ENCODE data around the gene LDHB. TPM values are rescaled to one million over a fixed set of nuclear protein-coding genes. Genes with fewer than 3 reads are reported as not detected.
A peak's percentile ranks its signal among the peaks of the same experiment; 100 is the strongest.

The LDHB gene
- total and polyA plus RNA-seq, 10 of the 15 experiments (the other 5 are each of a cell fraction or from before 2014, with no cell fraction given): 800 to 3,692 (median 1,366) TPM

DNA sequence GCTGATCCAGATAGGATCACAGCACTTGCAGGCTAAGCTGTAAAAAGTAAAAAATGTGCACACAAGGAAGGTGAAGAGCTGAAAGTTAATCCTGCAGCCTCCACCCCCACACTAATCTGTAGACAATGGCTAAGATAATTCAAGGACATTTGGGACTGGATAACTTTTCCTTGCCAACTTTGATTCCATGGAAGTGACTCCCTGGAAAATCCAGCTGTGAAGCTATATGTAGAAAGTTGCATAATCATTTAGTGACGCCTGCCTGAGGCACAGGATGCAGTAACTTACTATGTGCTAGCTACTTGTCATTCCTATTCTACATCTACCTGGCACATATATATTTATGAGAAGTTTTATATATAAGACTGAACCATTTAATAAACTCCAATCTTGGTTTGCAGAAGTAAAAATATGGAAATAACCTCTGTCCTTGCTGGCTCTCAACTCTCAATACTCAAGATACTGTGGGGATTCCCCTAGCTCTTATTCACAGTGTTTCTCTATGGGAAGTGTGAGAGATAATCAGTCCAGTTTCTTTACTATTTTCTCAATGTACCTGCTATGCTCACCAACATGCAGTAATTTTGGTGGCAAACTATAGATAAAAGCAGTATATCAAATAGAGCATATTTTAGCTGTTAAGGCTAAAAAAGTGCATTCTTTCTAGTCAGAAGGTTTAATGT lies 14.8 kb downstream of the LDHB start:
- peaks cover 2 to 28% of the 10 kb centered on the region in 2 experiments for H3K36me3 ChIP-seq (ENCODE audit: control insufficient read depth in 2 of 2, insufficient read depth in 2 of 2, low read length in 1 of 2)
- H3K79me2 ChIP-seq (ENCODE audit: control insufficient read depth, insufficient read depth, low read length): peaks cover 2% of the 10 kb centered on the region
- ChIA-PET POLR2A (no interaction called here), RAD21 (ENCODE audit: unreplicated experiment) (interaction anchor here (0.6 to 1.5 kb wide), 4 partner anchors 11 to 82 kb away, joined by 3 to 5 read pairs (median 3); no protein-coding TSS in a partner anchor), SMC1A (ENCODE audit: uncharacterized antibody, unreplicated experiment) (interaction anchor here (0.9 to 3.0 kb wide), 5 partner anchors 10 to 204 kb away, joined by 3 to 19 read pairs (median 4); partner anchors contain the start of gene LDHB), CTCF (interaction anchor here (1.0 kb wide), 1 partner anchor 38 kb away, joined by 7 read pairs; no protein-coding TSS in a partner anchor)
- H3K4me3 ChIP-seq: no peak overlapping the region
- no peak overlapping the region for H3K27ac ChIP-seq (ENCODE audit: control insufficient read depth, insufficient read depth)
- TF ChIP-seq ZZZ3 (IDR thresholded peaks at IDR 0.05; ENCODE audit: control insufficient read depth, insufficient read length, low read depth): no peak
- no peaks in the 10 kb centered on the region for H3K4me1 ChIP-seq (ENCODE audit: control insufficient read depth, insufficient read depth, low read length)
- H3K27me3 ChIP-seq (replicated peaks in 1 of 2; ENCODE audit: control insufficient read depth in 2 of 2, insufficient read depth in 2 of 2, low read length in 1 of 2): no peaks in the 10 kb centered on the region
- in situ Hi-C loops (cut with MboI) (no loop called here), intact Hi-C loops (cut with micrococcal nuclease; ENCODE audit: unreplicated experiment) (loop anchor here (2.0 kb wide), 1 partner anchor 14 kb away; the partner anchor contains the start of gene LDHB)
- no peaks in the 10 kb centered on the region for H4K20me1 ChIP-seq (ENCODE audit: control insufficient read depth, insufficient read depth)
- H3K9me3 ChIP-seq (replicated peaks; ENCODE audit: control insufficient read depth, insufficient read depth, low read length): no peaks in the 10 kb centered on the region
- H2AFZ ChIP-seq (ENCODE audit: control insufficient read depth, low read depth, low read length): no peak overlapping the region
- WGBS (ENCODE audit: insufficient coverage, insufficient replicate concordance, low lambda C conversion rate, missing lambda C conversion rate): 96% methylated on average over 1 of the region's 1 CpG
- H3K9ac ChIP-seq (ENCODE audit: control insufficient read depth, insufficient read depth, low read length): no peak overlapping the region
- no peak for FAIRE-seq
- no TSS peak for BruUV-seq (replicated peaks)
- no peak overlapping the region for H3K4me2 ChIP-seq (ENCODE audit: control insufficient read depth, insufficient read depth)
- DNase-seq (ENCODE audit: low read depth, low spot score): no peak
- ATAC-seq: peak; percentile 82

DNA sequence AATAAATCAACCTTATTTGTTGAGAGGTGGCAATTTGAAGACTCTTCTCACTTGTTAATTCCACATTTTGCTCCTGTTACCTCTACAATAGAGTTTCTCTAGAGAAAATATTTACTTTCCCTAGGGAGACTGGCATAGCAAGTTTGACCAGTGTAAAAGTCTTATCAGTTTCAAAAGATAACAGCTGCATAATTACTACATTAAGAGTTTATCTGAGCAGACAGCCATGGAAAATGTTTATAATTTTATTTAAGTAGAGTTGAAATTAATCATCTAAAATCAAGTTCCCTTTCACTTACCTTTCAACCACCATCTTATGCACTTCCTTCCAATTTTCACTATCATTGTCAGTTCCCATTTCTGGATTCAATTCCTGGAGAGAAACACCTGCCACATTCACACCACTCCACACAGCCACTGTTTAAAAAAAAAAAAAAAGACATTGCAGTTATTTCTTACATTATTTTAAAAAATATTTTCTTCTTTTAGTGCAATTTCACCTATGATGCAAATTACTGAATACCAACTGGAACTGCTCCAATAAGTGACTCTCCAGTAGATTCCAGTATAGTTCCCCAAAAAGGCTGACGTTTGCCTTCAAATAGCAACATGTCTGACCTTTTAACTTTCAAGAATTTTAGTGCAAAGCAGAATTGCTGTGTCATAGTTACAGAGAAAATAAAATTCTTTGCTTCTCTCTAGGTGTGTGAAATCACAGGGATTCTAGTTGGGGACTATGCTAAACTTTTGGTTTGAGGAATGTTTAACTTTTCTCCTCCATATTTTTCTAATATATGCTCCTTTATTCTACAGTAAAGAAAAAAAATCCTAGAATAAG lies 19.4 kb downstream of the LDHB start:
- Histone ChIP-seq H3K4me2 (ENCODE audit: control insufficient read depth, insufficient read depth) (no peak overlapping the region), H3K9me3 (replicated peaks; ENCODE audit: control insufficient read depth, insufficient read depth, low read length) (no peaks in the 10 kb centered on the region), H3K4me1 (ENCODE audit: control insufficient read depth, insufficient read depth, low read length) (no peaks in the 10 kb centered on the region), H3K27ac (ENCODE audit: control insufficient read depth, insufficient read depth) (no peak overlapping the region), H3K9ac (ENCODE audit: control insufficient read depth, insufficient read depth, low read length) (no peak overlapping the region), H4K20me1 (ENCODE audit: control insufficient read depth, insufficient read depth) (no peaks in the 10 kb centered on the region), H3K27me3 (replicated peaks in 1 of 2; ENCODE audit: control insufficient read depth in 2 of 2, insufficient read depth in 2 of 2, low read length in 1 of 2) (no peaks in the 10 kb centered on the region), H2AFZ (ENCODE audit: control insufficient read depth, low read depth, low read length) (no peak overlapping the region), H3K4me3 (no peak overlapping the region), H3K36me3 (ENCODE audit: control insufficient read depth in 2 of 2, insufficient read depth in 2 of 2, low read length in 1 of 2) (peaks cover 5 to 26% of the 10 kb centered on the region in 2 experiments), H3K79me2 (ENCODE audit: control insufficient read depth, insufficient read depth, low read length) (peaks cover 2% of the 10 kb centered on the region)
- ChIA-PET CTCF (no interaction called here), RAD21 (ENCODE audit: unreplicated experiment) (no interaction called here), SMC1A (ENCODE audit: uncharacterized antibody, unreplicated experiment) (interaction anchor here (1.3 kb wide), 1 partner anchor 14 kb away, joined by 5 read pairs; no protein-coding TSS in a partner anchor), POLR2A (no interaction called here)
- no TSS peak for BruUV-seq (replicated peaks)
- in situ Hi-C loops (cut with MboI) (no loop called here), intact Hi-C loops (cut with micrococcal nuclease; ENCODE audit: unreplicated experiment) (no loop called here)
- ATAC-seq (no peak), FAIRE-seq (no peak), DNase-seq (ENCODE audit: low read depth, low spot score) (no peak)
- 100% methylated on average over 1 of the region's 1 CpG for WGBS (ENCODE audit: insufficient coverage, insufficient replicate concordance, low lambda C conversion rate, missing lambda C conversion rate)
- TF ChIP-seq, protein P1, sequence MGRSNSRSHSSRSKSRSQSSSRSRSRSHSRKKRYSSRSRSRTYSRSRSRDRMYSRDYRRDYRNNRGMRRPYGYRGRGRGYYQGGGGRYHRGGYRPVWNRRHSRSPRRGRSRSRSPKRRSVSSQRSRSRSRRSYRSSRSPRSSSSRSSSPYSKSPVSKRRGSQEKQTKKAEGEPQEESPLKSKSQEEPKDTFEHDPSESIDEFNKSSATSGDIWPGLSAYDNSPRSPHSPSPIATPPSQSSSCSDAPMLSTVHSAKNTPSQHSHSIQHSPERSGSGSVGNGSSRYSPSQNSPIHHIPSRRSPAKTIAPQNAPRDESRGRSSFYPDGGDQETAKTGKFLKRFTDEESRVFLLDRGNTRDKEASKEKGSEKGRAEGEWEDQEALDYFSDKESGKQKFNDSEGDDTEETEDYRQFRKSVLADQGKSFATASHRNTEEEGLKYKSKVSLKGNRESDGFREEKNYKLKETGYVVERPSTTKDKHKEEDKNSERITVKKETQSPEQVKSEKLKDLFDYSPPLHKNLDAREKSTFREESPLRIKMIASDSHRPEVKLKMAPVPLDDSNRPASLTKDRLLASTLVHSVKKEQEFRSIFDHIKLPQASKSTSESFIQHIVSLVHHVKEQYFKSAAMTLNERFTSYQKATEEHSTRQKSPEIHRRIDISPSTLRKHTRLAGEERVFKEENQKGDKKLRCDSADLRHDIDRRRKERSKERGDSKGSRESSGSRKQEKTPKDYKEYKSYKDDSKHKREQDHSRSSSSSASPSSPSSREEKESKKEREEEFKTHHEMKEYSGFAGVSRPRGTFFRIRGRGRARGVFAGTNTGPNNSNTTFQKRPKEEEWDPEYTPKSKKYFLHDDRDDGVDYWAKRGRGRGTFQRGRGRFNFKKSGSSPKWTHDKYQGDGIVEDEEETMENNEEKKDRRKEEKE (IDR thresholded peaks at IDR 0.05): no peak
- TF ChIP-seq NFYB (IDR thresholded peaks at IDR 0.05; ENCODE audit: insufficient read depth, low read depth, low read length) (no peak), SUPT20H (IDR thresholded peaks at IDR 0.05; ENCODE audit: borderline replicate concordance, control insufficient read depth, low read depth, low read length) (no peak), MTA3 (IDR thresholded peaks at IDR 0.05; ENCODE audit: borderline replicate concordance, low read length) (no peak), NRF1 (conservative IDR thresholded peaks at IDR 0.05; ENCODE audit: low read depth, low read length) (no peak), RAD51 (IDR thresholded peaks at IDR 0.05) (no peak), SP1 (IDR thresholded peaks at IDR 0.05; ENCODE audit: low read depth, low read length) (no peak)
- TF ChIP-seq, protein P2, sequence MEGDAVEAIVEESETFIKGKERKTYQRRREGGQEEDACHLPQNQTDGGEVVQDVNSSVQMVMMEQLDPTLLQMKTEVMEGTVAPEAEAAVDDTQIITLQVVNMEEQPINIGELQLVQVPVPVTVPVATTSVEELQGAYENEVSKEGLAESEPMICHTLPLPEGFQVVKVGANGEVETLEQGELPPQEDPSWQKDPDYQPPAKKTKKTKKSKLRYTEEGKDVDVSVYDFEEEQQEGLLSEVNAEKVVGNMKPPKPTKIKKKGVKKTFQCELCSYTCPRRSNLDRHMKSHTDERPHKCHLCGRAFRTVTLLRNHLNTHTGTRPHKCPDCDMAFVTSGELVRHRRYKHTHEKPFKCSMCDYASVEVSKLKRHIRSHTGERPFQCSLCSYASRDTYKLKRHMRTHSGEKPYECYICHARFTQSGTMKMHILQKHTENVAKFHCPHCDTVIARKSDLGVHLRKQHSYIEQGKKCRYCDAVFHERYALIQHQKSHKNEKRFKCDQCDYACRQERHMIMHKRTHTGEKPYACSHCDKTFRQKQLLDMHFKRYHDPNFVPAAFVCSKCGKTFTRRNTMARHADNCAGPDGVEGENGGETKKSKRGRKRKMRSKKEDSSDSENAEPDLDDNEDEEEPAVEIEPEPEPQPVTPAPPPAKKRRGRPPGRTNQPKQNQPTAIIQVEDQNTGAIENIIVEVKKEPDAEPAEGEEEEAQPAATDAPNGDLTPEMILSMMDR (IDR thresholded peaks at IDR 0.05 in 2 of 3, conservative IDR thresholded peaks at IDR 0.05 in 1 of 3; ENCODE audit: control insufficient read depth in 2 of 3, extremely low read depth in 1 of 3, insufficient read depth in 1 of 3, low read depth in 3 of 3, low read length in 3 of 3): no peak
